ENCODE measurements around the gene ZNF620.
A peak's percentile ranks its signal among the peaks of the same experiment; 100 is the strongest.

The ZNF620 gene

DNA sequence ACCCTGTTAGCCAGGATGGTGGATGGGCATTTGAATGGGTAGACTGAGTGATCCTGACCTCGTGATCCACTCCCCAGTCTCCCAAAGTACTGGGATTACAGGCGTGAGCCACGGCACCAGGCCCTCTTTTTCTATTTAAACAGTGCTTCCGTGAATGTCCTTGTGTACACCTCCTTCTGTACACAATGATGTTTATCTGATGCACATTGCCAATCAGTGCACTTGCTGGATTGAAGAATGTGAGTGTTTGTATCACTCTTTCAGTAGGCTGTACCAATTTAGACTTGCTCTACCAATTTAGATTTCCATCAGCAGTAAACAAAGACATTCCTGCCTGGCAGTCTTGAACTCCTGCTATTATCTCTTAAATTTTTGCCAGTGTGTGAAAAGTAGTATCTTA is 37.8 kb upstream of the ZNF620 start:
- Histone ChIP-seq H3K9ac (ENCODE audit: low read length) (no peak overlapping the region), H3K36me3 (ENCODE audit: control insufficient read depth, low read depth, low read length) (peaks cover 19% of the 10 kb centered on the region), H3K4me3 (ENCODE audit: low read length) (no peak overlapping the region), H3K9me3 (ENCODE audit: control insufficient read depth, low read depth, low read length) (no peaks in the 10 kb centered on the region), H3K4me1 (ENCODE audit: control insufficient read depth, low read depth, low read length) (no peaks in the 10 kb centered on the region), H3K27ac (ENCODE audit: low read length) (no peak overlapping the region), H3K27me3 (ENCODE audit: control insufficient read depth, insufficient read depth, low read length) (no peaks in the 10 kb centered on the region)

DNA sequence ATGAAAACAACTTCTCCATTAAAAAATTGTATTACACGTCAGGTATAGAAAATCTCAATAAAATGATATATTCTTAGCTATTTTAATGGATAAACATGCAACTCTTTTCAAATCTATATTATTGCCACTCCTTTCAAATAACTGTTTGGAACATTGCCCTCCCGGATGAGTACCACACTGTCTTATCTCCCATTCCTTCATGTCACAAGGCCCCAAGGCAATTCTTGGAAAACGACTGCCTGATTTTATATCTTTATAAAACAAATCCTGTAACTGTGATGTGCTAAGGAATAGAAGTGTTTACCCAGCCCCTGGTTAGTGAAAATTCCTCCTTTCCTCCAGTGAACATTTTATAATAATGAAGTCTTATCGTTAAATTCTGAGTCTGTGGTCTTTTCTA is 35.1 kb upstream of the ZNF620 start:
- H3K9ac ChIP-seq (ENCODE audit: low read length): no peak overlapping the region
- H3K36me3 ChIP-seq (ENCODE audit: control insufficient read depth, low read depth, low read length): no peaks in the 10 kb centered on the region
- no peaks in the 10 kb centered on the region for H3K9me3 ChIP-seq (ENCODE audit: control insufficient read depth, low read depth, low read length)
- no peaks in the 10 kb centered on the region for H3K4me1 ChIP-seq (ENCODE audit: control insufficient read depth, low read depth, low read length)
- no peak overlapping the region for H3K27ac ChIP-seq (ENCODE audit: low read length)
- no peak overlapping the region for H3K4me3 ChIP-seq (ENCODE audit: low read length)
- H3K27me3 ChIP-seq (ENCODE audit: control insufficient read depth, insufficient read depth, low read length): no peaks in the 10 kb centered on the region

- Histone ChIP-seq H3K27me3 (ENCODE audit: control insufficient read depth, insufficient read depth, low read length) (no peaks in the 10 kb centered on the region), H3K27ac (ENCODE audit: low read length) (no peak within 1 kb of the TSS), H3K9me3 (ENCODE audit: control insufficient read depth, low read depth, low read length) (no peaks in the 10 kb centered on the region), H3K4me1 (ENCODE audit: control insufficient read depth, low read depth, low read length) (peaks cover 8% of the 10 kb centered on the region), H3K4me3 (ENCODE audit: low read length) (peak within 1 kb of the TSS; percentile 69), H3K9ac (ENCODE audit: low read length) (peak within 1 kb of the TSS; percentile 60), H3K36me3 (ENCODE audit: control insufficient read depth, low read depth, low read length) (no peaks in the 10 kb centered on the region)
These were observed 29.1 kb upstream of the ZNF620 start, which contains the start of gene ZNF619 for GRCh38 chr3:40476478-40477470. TSS of gene ZNF619 (plus strand) at chr3:40477122. CDS start at chr3:40477980, 858 bp downstream.

DNA sequence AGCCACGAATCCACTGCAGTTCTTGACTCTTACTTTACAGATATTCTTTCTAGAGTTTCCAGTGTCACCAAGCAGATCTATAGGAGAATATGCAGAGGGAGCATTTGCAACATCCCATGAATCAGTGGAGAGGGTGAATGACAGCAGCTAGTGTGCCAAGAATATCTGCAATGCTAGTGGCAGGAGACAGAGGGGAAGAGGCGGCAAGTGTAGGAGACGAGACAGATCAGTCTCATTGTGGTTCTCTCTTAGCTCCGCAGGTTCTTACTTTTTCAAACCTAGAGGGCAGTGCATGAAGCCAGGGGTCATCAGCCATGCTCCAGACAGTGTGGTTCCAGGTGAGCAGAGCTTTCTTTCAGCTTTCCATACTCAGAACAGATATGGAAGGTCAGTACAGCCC is 28.2 kb upstream of the ZNF620 start:
- H3K27me3 ChIP-seq (ENCODE audit: control insufficient read depth, insufficient read depth, low read length): no peaks in the 10 kb centered on the region
- H3K4me3 ChIP-seq (ENCODE audit: low read length): peak overlapping the region; percentile 69
- H3K9ac ChIP-seq (ENCODE audit: low read length): peak overlapping the region; percentile 60
- peaks cover 8% of the 10 kb centered on the region for H3K4me1 ChIP-seq (ENCODE audit: control insufficient read depth, low read depth, low read length)
- no peak overlapping the region for H3K27ac ChIP-seq (ENCODE audit: low read length)
- H3K36me3 ChIP-seq (ENCODE audit: control insufficient read depth, low read depth, low read length): no peaks in the 10 kb centered on the region
- H3K9me3 ChIP-seq (ENCODE audit: control insufficient read depth, low read depth, low read length): no peaks in the 10 kb centered on the region

DNA sequence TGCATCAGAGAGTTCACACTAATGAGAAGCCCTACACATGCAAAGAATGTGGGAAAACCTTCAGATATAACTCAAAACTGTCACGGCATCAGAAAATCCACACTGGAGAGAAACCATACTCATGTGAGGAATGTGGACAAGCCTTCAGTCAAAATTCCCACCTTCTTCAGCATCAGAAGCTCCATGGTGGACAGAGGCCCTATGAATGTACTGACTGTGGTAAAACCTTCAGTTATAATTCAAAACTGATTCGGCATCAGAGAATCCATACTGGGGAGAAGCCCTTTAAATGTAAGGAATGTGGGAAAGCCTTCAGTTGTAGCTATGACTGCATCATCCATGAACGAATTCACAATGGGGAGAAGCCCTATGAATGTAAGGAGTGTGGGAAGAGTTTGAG is 18.7 kb upstream of the ZNF620 start:
- Histone ChIP-seq H3K9me3 (ENCODE audit: control insufficient read depth, low read depth, low read length) (peaks cover 4% of the 10 kb centered on the region), H3K4me1 (ENCODE audit: control insufficient read depth, low read depth, low read length) (no peaks in the 10 kb centered on the region), H3K36me3 (ENCODE audit: control insufficient read depth, low read depth, low read length) (peaks cover 8% of the 10 kb centered on the region), H3K4me3 (ENCODE audit: low read length) (no peak overlapping the region), H3K27me3 (ENCODE audit: control insufficient read depth, insufficient read depth, low read length) (no peaks in the 10 kb centered on the region), H3K9ac (ENCODE audit: low read length) (no peak overlapping the region), H3K27ac (ENCODE audit: low read length) (no peak overlapping the region)

DNA sequence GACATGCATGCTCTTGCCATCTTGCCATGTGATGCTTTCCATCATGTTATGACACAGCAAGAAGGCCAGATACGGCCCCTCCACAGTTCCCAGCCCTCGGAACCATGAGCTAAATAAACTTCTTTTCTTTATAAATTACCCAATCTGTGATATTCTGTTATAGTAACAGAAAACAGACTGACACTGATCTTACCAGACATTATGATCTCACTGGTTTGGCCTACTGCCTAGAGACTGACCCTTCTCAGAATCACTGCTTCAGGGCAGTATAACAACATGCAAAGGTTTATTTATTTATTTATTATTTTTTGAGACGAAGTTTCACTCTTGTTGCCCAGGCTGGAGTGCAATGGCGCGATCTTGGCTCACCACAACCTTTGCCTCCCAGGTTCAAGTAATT is 14.9 kb upstream of the ZNF620 start:
- H3K27me3 ChIP-seq (ENCODE audit: control insufficient read depth, insufficient read depth, low read length): no peaks in the 10 kb centered on the region
- H3K9me3 ChIP-seq (ENCODE audit: control insufficient read depth, low read depth, low read length): peaks cover 4% of the 10 kb centered on the region
- H3K27ac ChIP-seq (ENCODE audit: low read length): no peak overlapping the region
- no peak overlapping the region for H3K9ac ChIP-seq (ENCODE audit: low read length)
- H3K4me1 ChIP-seq (ENCODE audit: control insufficient read depth, low read depth, low read length): no peaks in the 10 kb centered on the region
- H3K4me3 ChIP-seq (ENCODE audit: low read length): no peak overlapping the region
- H3K36me3 ChIP-seq (ENCODE audit: control insufficient read depth, low read depth, low read length): peaks cover 8% of the 10 kb centered on the region

DNA sequence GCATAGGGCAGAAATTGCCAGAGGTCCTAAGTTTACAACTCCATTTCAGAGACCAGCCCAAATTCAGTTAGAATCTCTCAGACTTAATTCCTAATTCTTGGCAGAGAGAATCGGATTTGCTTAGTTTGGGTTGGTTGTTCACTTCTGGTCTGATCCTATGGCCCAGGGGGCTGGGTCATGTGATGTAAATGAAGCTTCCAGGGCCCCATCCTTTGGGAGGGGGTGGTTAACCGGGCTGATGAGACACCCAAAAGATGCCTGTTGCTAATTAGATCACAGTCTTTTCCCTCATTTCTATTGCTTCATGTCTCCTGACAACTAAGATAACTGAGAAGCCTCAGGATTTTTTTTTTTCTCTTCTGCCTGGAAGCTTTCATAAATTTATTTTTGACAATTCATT is 11.1 kb upstream of the ZNF620 start:
- Histone ChIP-seq H3K4me1 (ENCODE audit: control insufficient read depth, low read depth, low read length) (no peaks in the 10 kb centered on the region), H3K27ac (ENCODE audit: low read length) (no peak overlapping the region), H3K9ac (ENCODE audit: low read length) (no peak overlapping the region), H3K27me3 (ENCODE audit: control insufficient read depth, insufficient read depth, low read length) (no peaks in the 10 kb centered on the region), H3K36me3 (ENCODE audit: control insufficient read depth, low read depth, low read length) (no peaks in the 10 kb centered on the region), H3K9me3 (ENCODE audit: control insufficient read depth, low read depth, low read length) (no peaks in the 10 kb centered on the region), H3K4me3 (ENCODE audit: low read length) (no peak overlapping the region)

DNA sequence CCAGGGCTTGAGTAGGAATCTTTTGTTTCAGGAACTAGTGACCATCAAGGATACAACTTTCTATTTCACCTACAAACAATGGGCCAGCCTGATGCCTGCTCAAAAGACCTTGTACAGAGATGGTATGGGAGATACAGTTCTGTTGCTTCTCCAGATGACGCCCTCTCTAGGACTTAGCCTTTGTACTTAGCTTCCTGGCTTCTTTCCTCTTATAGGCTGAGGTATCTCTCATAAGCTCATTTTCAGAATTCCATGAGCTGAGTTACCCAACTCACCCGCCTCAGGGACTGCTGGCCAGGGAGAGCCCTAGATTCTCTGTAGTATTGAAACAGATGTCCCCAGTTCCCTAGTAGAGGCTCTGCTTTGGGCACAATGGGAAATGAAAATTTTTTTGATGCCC is 8.6 kb upstream of the ZNF620 start:
- Histone ChIP-seq H3K9me3 (ENCODE audit: control insufficient read depth, low read depth, low read length) (no peaks in the 10 kb centered on the region), H3K36me3 (ENCODE audit: control insufficient read depth, low read depth, low read length) (no peaks in the 10 kb centered on the region), H3K9ac (ENCODE audit: low read length) (no peak overlapping the region), H3K4me3 (ENCODE audit: low read length) (no peak overlapping the region), H3K4me1 (ENCODE audit: control insufficient read depth, low read depth, low read length) (no peaks in the 10 kb centered on the region), H3K27me3 (ENCODE audit: control insufficient read depth, insufficient read depth, low read length) (no peaks in the 10 kb centered on the region), H3K27ac (ENCODE audit: low read length) (no peak overlapping the region)

DNA sequence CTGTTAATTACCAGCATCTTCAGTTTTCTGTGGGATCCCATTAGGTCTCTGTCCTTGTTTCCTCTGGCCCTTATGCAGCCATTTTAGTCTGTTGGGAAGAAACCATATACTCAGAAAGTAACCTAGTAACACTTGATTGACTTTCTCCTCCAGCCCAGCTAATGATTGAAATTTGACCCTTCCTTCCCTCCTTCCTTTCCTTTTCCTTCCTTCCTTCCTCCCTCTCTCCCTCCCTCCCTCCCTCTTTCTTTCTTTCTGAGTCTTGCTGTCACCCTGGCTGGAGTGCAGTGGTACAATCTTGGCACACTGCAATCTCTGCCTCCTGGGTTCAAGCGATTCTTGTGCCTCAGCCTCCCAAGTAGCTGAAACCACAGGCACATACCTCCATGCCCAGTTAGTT is 5.9 kb upstream of the ZNF620 start:
- Histone ChIP-seq H3K9me3 (ENCODE audit: control insufficient read depth, low read depth, low read length) (no peaks in the 10 kb centered on the region), H3K4me1 (ENCODE audit: control insufficient read depth, low read depth, low read length) (no peaks in the 10 kb centered on the region), H3K9ac (ENCODE audit: low read length) (no peak overlapping the region), H3K27me3 (ENCODE audit: control insufficient read depth, insufficient read depth, low read length) (no peaks in the 10 kb centered on the region), H3K4me3 (ENCODE audit: low read length) (no peak overlapping the region), H3K27ac (ENCODE audit: low read length) (no peak overlapping the region), H3K36me3 (ENCODE audit: control insufficient read depth, low read depth, low read length) (no peaks in the 10 kb centered on the region)

DNA sequence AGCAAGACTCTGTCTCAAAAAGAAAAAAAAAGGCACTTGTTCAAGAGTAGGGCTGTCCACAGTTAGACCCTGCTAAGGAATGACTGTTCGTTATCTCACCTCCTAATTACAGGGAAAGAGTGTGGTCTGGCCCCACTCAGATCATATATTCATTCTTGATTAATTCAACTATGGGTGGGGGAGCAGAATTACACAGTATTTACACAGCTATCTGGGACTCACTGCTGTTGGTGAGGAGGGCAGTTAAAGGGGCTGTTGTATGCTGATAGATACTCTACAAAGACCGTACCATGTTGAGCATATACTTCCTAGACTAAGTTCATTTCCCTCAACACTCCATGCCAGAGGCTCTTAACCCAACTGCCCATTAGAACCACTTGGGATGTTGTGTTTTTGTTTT is 3.8 kb upstream of the ZNF620 start:
- Histone ChIP-seq H3K4me3 (ENCODE audit: low read length) (no peak overlapping the region), H3K36me3 (ENCODE audit: control insufficient read depth, low read depth, low read length) (no peaks in the 10 kb centered on the region)

DNA sequence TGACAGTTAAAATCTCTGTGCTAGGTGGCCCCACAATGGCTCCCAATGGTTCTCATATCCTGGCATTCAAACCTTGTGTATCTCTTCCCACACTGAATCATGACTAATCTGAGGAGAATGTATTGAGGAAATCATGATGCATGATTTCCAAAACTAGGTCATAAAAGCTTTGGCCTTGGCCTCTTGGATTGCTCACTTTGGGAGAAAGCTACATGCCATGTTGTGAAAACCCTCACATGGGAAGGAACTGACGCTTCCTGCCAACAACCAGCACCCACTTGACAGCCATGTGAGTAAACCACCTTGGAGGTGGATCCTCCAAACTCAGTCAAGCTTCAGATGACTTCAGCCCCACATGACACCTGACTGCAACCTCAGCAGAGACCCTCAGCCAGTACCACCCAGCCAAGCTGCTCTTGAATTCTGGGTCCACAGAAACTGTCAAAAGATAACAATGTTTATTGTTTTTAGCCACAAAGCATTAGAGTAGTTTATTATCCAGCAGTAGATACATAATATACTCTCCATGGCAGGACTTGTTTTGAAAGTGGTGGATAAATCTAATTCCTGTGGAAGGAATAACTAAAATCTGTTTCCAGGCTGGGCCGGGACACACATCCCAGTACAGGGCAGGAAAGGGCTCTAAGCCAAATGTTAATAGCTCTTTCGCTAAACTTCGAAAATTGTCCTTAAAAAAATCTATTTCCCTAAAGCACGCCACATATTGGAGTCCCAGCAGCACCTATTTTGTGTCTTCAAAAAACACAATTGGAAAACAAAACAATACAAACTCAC is 1.0 kb upstream of the ZNF620 start:
- Histone ChIP-seq H3K27ac (ENCODE audit: low read length) (no peak overlapping the region), H3K36me3 (ENCODE audit: control insufficient read depth, low read depth, low read length) (peaks cover 5% of the 10 kb centered on the region), H3K4me1 (ENCODE audit: control insufficient read depth, low read depth, low read length) (peaks cover 4% of the 10 kb centered on the region), H3K4me3 (ENCODE audit: low read length) (peak overlapping the region; percentile 70), H3K27me3 (ENCODE audit: control insufficient read depth, insufficient read depth, low read length) (no peaks in the 10 kb centered on the region), H3K9ac (ENCODE audit: low read length) (no peak overlapping the region), H3K9me3 (ENCODE audit: control insufficient read depth, low read depth, low read length) (no peaks in the 10 kb centered on the region)

More for the DNA sequence above, 3.8 kb upstream of the ZNF620 start:
- Histone ChIP-seq H3K9ac (ENCODE audit: low read length) (no peak overlapping the region), H3K9me3 (ENCODE audit: control insufficient read depth, low read depth, low read length) (no peaks in the 10 kb centered on the region), H3K4me1 (ENCODE audit: control insufficient read depth, low read depth, low read length) (peaks cover 4% of the 10 kb centered on the region), H3K27ac (ENCODE audit: low read length) (no peak overlapping the region), H3K27me3 (ENCODE audit: control insufficient read depth, insufficient read depth, low read length) (no peaks in the 10 kb centered on the region)
